ENCODE results near the gene ENPP3. TPM values are rescaled to one million over a fixed set of nuclear protein-coding genes. Genes with fewer than 3 reads are reported as not detected.

ENPP3 gene
- total RNA-seq, 1 experiment from 2014 or later = 0.45 TPM

DNA sequence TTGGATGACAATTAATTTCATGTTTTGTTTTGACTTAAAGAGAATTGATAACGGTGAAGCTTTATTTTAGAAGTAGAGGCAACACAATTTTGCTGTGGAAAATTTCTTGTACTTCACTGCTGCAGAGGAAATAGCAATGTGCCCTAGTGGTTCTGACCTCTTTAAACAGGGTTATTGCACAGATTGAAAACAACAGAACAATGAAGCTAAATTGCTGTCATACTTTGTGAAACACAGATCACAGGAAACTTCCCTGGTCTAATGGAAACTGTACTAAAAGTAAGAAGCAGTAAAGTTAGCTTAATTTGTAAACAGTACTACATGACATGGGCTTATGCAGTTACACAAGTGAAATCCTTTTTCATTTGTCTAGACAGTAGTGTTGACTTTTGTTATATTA lies 32.8 kb downstream of the ENPP3 start:
- POLR2A ChIA-PET (ENCODE audit: low non-redundant PET) = no interaction called here
- BruUV-seq (replicated peaks) = no TSS peak
- CTCF ChIA-PET = no interaction called here
- TF ChIP-seq EZH2 (IDR thresholded peaks at IDR 0.05; ENCODE audit: borderline replicate concordance, low read depth, low read length, poor library complexity, severe bottlenecking) = no peak
- H3K4me1 ChIP-seq (ENCODE audit: insufficient read depth, low read length, poor library complexity, severe bottlenecking) = no peaks in the 10 kb centered on the region
- DNase-seq (ENCODE audit: low spot score) = no peak
- intact Hi-C loops (cut with micrococcal nuclease; ENCODE audit: unreplicated experiment) = no loop called here
- no peak overlapping the region for H3K27ac ChIP-seq (ENCODE audit: low read depth, low read length, poor library complexity, severe bottlenecking)
- no peaks in the 10 kb centered on the region for H3K27me3 ChIP-seq (replicated peaks; ENCODE audit: insufficient read depth, low read depth, low read length, poor library complexity)
- H3K36me3 ChIP-seq (ENCODE audit: insufficient read depth, low read length, poor library complexity, severe bottlenecking) = no peaks in the 10 kb centered on the region
- H3K4me3 ChIP-seq (ENCODE audit: low read depth, low read length, poor library complexity, severe bottlenecking) = no peak overlapping the region
- no peaks in the 10 kb centered on the region for H3K9me3 ChIP-seq (ENCODE audit: low read depth, low read length, poor library complexity, severe bottlenecking)

- Histone ChIP-seq H3K27me3 (replicated peaks; ENCODE audit: insufficient read depth, low read depth, low read length, poor library complexity) (no peaks in the 10 kb centered on the region), H3K27ac (ENCODE audit: low read depth, low read length, poor library complexity, severe bottlenecking) (no peak overlapping the region), H3K4me1 (ENCODE audit: insufficient read depth, low read length, poor library complexity, severe bottlenecking) (no peaks in the 10 kb centered on the region), H3K4me3 (ENCODE audit: low read depth, low read length, poor library complexity, severe bottlenecking) (no peak overlapping the region), H3K36me3 (ENCODE audit: insufficient read depth, low read length, poor library complexity, severe bottlenecking) (no peaks in the 10 kb centered on the region), H3K9me3 (ENCODE audit: low read depth, low read length, poor library complexity, severe bottlenecking) (no peaks in the 10 kb centered on the region)
- ChIA-PET CTCF (no interaction called here), POLR2A (ENCODE audit: low non-redundant PET) (no interaction called here)
- no TSS peak for BruUV-seq (replicated peaks)
- no peak for TF ChIP-seq EZH2 (IDR thresholded peaks at IDR 0.05; ENCODE audit: borderline replicate concordance, low read depth, low read length, poor library complexity, severe bottlenecking)
- TF ChIP-seq CTCF (conservative IDR thresholded peaks at IDR 0.05; ENCODE audit: low read depth, low read length) = no peak
- intact Hi-C loops (cut with micrococcal nuclease; ENCODE audit: unreplicated experiment) = no loop called here
- DNase-seq (ENCODE audit: low spot score) = no peak
Observed at GRCh38 chr6:131673184-131673583, 36.1 kb downstream of the ENPP3 start.

GRCh38 chr6:131678442-131678841 lies 41.3 kb downstream of the ENPP3 start:
- Histone ChIP-seq H3K36me3 (ENCODE audit: insufficient read depth, low read length, poor library complexity, severe bottlenecking) (no peaks in the 10 kb centered on the region), H3K27me3 (replicated peaks; ENCODE audit: insufficient read depth, low read depth, low read length, poor library complexity) (no peaks in the 10 kb centered on the region), H3K4me1 (ENCODE audit: insufficient read depth, low read length, poor library complexity, severe bottlenecking) (no peaks in the 10 kb centered on the region), H3K9me3 (ENCODE audit: low read depth, low read length, poor library complexity, severe bottlenecking) (no peaks in the 10 kb centered on the region), H3K4me3 (ENCODE audit: low read depth, low read length, poor library complexity, severe bottlenecking) (no peak overlapping the region), H3K27ac (ENCODE audit: low read depth, low read length, poor library complexity, severe bottlenecking) (no peak overlapping the region)
- DNase-seq (ENCODE audit: low spot score) = peak; percentile 27
- ChIA-PET CTCF (no interaction called here), POLR2A (ENCODE audit: low non-redundant PET) (no interaction called here)
- BruUV-seq (replicated peaks) = no TSS peak
- intact Hi-C loops (cut with micrococcal nuclease; ENCODE audit: unreplicated experiment) = no loop called here
- no peak for TF ChIP-seq CTCF (conservative IDR thresholded peaks at IDR 0.05; ENCODE audit: low read depth, low read length)
- no peak for TF ChIP-seq EZH2 (IDR thresholded peaks at IDR 0.05; ENCODE audit: borderline replicate concordance, low read depth, low read length, poor library complexity, severe bottlenecking)

DNA sequence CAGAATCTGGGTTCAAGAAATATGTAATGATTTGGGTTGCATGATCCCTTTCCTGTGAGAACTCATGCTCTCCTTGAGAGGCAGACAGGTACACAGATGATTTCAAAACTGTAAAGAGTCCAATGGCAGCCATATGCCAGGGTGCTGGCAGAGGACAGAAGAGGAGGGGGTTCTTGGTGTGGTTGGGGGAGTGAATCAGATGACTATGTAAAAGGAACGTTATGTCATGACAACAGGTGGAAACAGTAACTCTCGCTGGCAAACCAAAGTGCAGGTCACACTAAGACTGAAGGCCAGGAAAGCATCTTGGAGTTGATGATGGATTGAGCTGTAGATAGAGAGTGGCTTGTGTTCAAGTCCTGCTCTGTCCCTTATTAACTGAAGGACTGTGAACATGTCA lies 43.8 kb downstream of the ENPP3 start:
- BruUV-seq (replicated peaks) = no TSS peak
- H3K27me3 ChIP-seq (replicated peaks; ENCODE audit: insufficient read depth, low read depth, low read length, poor library complexity) = no peaks in the 10 kb centered on the region
- ChIA-PET POLR2A (ENCODE audit: low non-redundant PET) (no interaction called here), CTCF (no interaction called here)
- H3K36me3 ChIP-seq (ENCODE audit: insufficient read depth, low read length, poor library complexity, severe bottlenecking) = no peaks in the 10 kb centered on the region
- no peak overlapping the region for H3K27ac ChIP-seq (ENCODE audit: low read depth, low read length, poor library complexity, severe bottlenecking)
- no peaks in the 10 kb centered on the region for H3K4me1 ChIP-seq (ENCODE audit: insufficient read depth, low read length, poor library complexity, severe bottlenecking)
- intact Hi-C loops (cut with micrococcal nuclease; ENCODE audit: unreplicated experiment) = no loop called here
- H3K9me3 ChIP-seq (ENCODE audit: low read depth, low read length, poor library complexity, severe bottlenecking) = no peaks in the 10 kb centered on the region
- H3K4me3 ChIP-seq (ENCODE audit: low read depth, low read length, poor library complexity, severe bottlenecking) = no peak overlapping the region
- TF ChIP-seq CTCF (conservative IDR thresholded peaks at IDR 0.05; ENCODE audit: low read depth, low read length) (no peak), EZH2 (IDR thresholded peaks at IDR 0.05; ENCODE audit: borderline replicate concordance, low read depth, low read length, poor library complexity, severe bottlenecking) (no peak)
- DNase-seq (ENCODE audit: low spot score) = no peak

Data from A673 (cell line).